Heart left ventricle (tissue), 13 donors: ENCODE data around the gene GABARAPL2.

Experiments
- CTCF ChIP-seq, 12 donors: fragments of 200-600 bp; sonication (generic) in 4 of 12; IDR thresholded peaks; one replicate each; pipeline versions ENCODE4 v1.5.0 to v1.8.0; 2018 to 2022; ENCODE audit warnings: antibody characterized with exemption in 12 of 12, mild to moderate bottlenecking in 5 of 12
- POLR2A ChIP-seq, 2 donors: fragments of 450-650 bp; IDR thresholded peaks; one replicate each; pipeline ENCODE4 v1.6.1; 2017; ENCODE audit warnings: antibody characterized with exemption in 2 of 2, mild to moderate bottlenecking in 2 of 2, moderate library complexity in 2 of 2
- donor health status: ischemic (EF 13 %, LVEDD 7.1; RV severe dilation, severe dysfunction).
- donor health status: DM: no; HTN: yes; CAD: no.
- donor health status: DM: no; HTN: no; CAD: no.
- donor health status: ischemic (EF 25% LVEDD 6.9; RV normal size, moderate dysfunction).
- donor health status: ischemic (EF 25% LVEDD 5.7; RV mildly dilated, moderate dysfunction).
- donor health status: ischemic (EF 35%, LVEDD 5.7; RV mildly dilated, moderate dysfunction).
- donor health status: nonischemic (EF 11% LVEDD 7.7; RV severe dilation, severe dysfunction).
- donor health status: DM: yes; HTN: yes; CAD: no.
- donor health status: PGD.
- donor health status: ischemic (EF 29% LVEDD 5.4; RV normal size, mild dysfunction).
- donor health status: nonischemic (EF 23%, LVEDD 6.1; RV moderate dilation, normal function).

- TF ChIP-seq CTCF (IDR thresholded peaks at IDR 0.05): no peak
- TF ChIP-seq POLR2A (IDR thresholded peaks at IDR 0.05): no peak
These were observed 58.7 kb downstream of the GABARAPL2 start for GRCh38 chr16:75624921-75625334.
